ENCODE data around the gene RASD1. TPM values are rescaled to one million over a fixed set of nuclear protein-coding genes. Genes with fewer than 3 reads are reported as not detected.

Gene RASD1
- polyA plus RNA-seq, 1 experiment: 0.55 TPM

- no peaks in the 10 kb centered on the region for H3K27me3 ChIP-seq (ENCODE audit: control insufficient read depth, insufficient read depth, low read length)
- no peak for DNase-seq (ENCODE audit: low read depth, low spot score)
- no peak for TF ChIP-seq CTCF (IDR thresholded peaks at IDR 0.05; ENCODE audit: low read depth, low read length)
- H3K27ac ChIP-seq (ENCODE audit: low read depth, low read length): no peak overlapping the region
- ChIA-PET CTCF (interaction anchor here (0.8 to 1.4 kb wide), 3 partner anchors 48 to 121 kb away, joined by 3 read pairs; partner anchors contain the start of gene RASD1), POLR2A (interaction anchor here (1.2 to 1.7 kb wide), 2 partner anchors 10 to 12 kb away, joined by 3 to 4 read pairs; no protein-coding TSS in a partner anchor)
- peaks cover 7% of the 10 kb centered on the region for H3K9me3 ChIP-seq (ENCODE audit: control insufficient read depth, insufficient read depth, low read length)
- H3K4me3 ChIP-seq (ENCODE audit: low read depth, low read length): no peak overlapping the region
These were observed 48.1 kb downstream of the RASD1 start for GRCh38 chr17:17448076-17448475.

GRCh38 chr17:17447264-17447663 is 48.9 kb downstream of the RASD1 start:
- no peak for DNase-seq (ENCODE audit: low read depth, low spot score)
- TF ChIP-seq CTCF (IDR thresholded peaks at IDR 0.05; ENCODE audit: low read depth, low read length): no peak
- Histone ChIP-seq H3K27ac (ENCODE audit: low read depth, low read length) (no peak overlapping the region), H3K9me3 (ENCODE audit: control insufficient read depth, insufficient read depth, low read length) (peaks cover 7% of the 10 kb centered on the region), H3K4me3 (ENCODE audit: low read depth, low read length) (no peak overlapping the region), H3K27me3 (ENCODE audit: control insufficient read depth, insufficient read depth, low read length) (no peaks in the 10 kb centered on the region)
- ChIA-PET CTCF (interaction anchor here (1.3 kb wide), 1 partner anchor 122 kb away, joined by 3 read pairs; no protein-coding TSS in a partner anchor), POLR2A (interaction anchor here (1.7 kb wide), 1 partner anchor 12 kb away, joined by 3 read pairs; no protein-coding TSS in a partner anchor)

GRCh38 chr17:17446666-17447155 is 49.5 kb downstream of the RASD1 start:
- Histone ChIP-seq H3K4me3 (ENCODE audit: low read depth, low read length) (no peak overlapping the region), H3K9me3 (ENCODE audit: control insufficient read depth, insufficient read depth, low read length) (peaks cover 7% of the 10 kb centered on the region), H3K27ac (ENCODE audit: low read depth, low read length) (peak overlapping the region; percentile 55), H3K27me3 (ENCODE audit: control insufficient read depth, insufficient read depth, low read length) (no peaks in the 10 kb centered on the region)
- DNase-seq (ENCODE audit: low read depth, low spot score): no peak
- TF ChIP-seq CTCF (IDR thresholded peaks at IDR 0.05; ENCODE audit: low read depth, low read length): no peak
- POLR2A ChIA-PET: interaction anchor here (1.5 to 1.9 kb wide), 3 partner anchors 11 to 49 kb away, joined by 3 to 9 read pairs (median 6); partner anchors contain the start of gene RASD1
- CTCF ChIA-PET: no interaction called here

- H3K27ac ChIP-seq (ENCODE audit: low read depth, low read length): peak overlapping the region; percentile 80
- POLR2A ChIA-PET: interaction anchor here (0.5 to 1.9 kb wide), 4 partner anchors 11 to 163 kb away, joined by 3 to 9 read pairs (median 7); partner anchors contain the start of gene RASD1
- TF ChIP-seq CTCF (IDR thresholded peaks at IDR 0.05; ENCODE audit: low read depth, low read length): 0 out of 2 replicates have a peak, but pooled peaks have one; percentile 10
- DNase-seq (ENCODE audit: low read depth, low spot score): peak; percentile 82
- peaks cover 7% of the 10 kb centered on the region for H3K9me3 ChIP-seq (ENCODE audit: control insufficient read depth, insufficient read depth, low read length)
- CTCF ChIA-PET: interaction anchor here (1.2 kb wide), 1 partner anchor 10 kb away, joined by 4 read pairs; no protein-coding TSS in a partner anchor
- no peak overlapping the region for H3K4me3 ChIP-seq (ENCODE audit: low read depth, low read length)
- H3K27me3 ChIP-seq (ENCODE audit: control insufficient read depth, insufficient read depth, low read length): no peaks in the 10 kb centered on the region
These were observed 50.1 kb downstream of the RASD1 start for GRCh38 chr17:17445925-17446665.
